Erythroblast (primary cell): ENCODE data around the gene TREH.
"Not testable (repeated sequence)": the region's sequence is repeated elsewhere in the genome, so short reads cannot be mapped to it uniquely, and the experiment has no call there.

ENCODE experiments used
- GATA1 ChIP-seq: IDR thresholded peaks from 2 replicates; pipeline ENCODE4 v1.6.1; 2011; ENCODE audit warnings: low read depth, mild to moderate bottlenecking, control low read depth, low read length, moderate library complexity
- POLR2A ChIP-seq: IDR thresholded peaks from 2 replicates; pipeline ENCODE4 v1.6.1; 2011; ENCODE audit warnings: mild to moderate bottlenecking, low read length

DNA sequence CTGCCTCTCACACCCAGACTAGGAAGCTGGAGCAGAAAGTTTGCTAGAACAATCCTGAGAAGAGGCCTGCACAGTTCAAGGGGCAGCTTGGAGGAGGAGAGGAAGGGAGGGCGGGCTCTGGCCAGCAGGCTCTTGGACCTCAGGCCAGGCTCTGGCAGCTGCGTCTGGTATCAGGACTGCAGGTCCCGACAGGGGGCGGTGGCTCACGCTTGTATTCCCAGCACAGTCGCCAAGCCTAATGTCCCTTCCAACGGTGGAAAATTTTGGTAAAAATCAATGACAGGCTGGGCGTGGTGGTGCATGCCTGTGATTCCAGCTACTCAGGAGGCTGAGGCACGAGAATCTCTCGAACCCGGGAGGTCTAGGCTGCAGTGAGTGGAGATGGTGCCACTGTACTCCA is 542 bp downstream of the TREH start:
- TF ChIP-seq POLR2A, GATA1: not testable (repeated sequence)
